ENCODE results near the gene U2AF2. TPM values are rescaled to one million over a fixed set of nuclear protein-coding genes. Genes with fewer than 3 reads are reported as not detected.

Gene U2AF2
- total and polyA plus RNA-seq, 9 of the 15 experiments (the other 6 are each of a cell fraction or from before 2014, with no cell fraction given), result 3.0 to 331 (median 157) TPM

Small RNA genes within 50 kb of the gene (small RNA-seq; reads per million reads assigned to genes)
- gene AC010525.2, result not detected

Other genes with a start within 250 kb of the U2AF2 start
Only the 7 nearest of the 23 such genes appear.
- 14.7 and 23.6 TPM in 2 replicates for gene ZNF524, start 54.7 kb upstream of the U2AF2 start, total RNA-seq (2014; rRNA removed)
- 0.55 and 1.2 TPM in 2 replicates for gene ZNF524, start 54.7 kb upstream of the U2AF2 start, total RNA-seq (2014; rRNA removed; fragmentation: Illumina TruSeq; extraction: Trizol)
- 5.6 and 6.4 TPM in 2 replicates for gene ZNF524, start 54.7 kb upstream of the U2AF2 start, total RNA-seq (2015; rRNA removed; fragmentation: Illumina TruSeq; extraction: Trizol)
- gene ZNF524, start 54.7 kb upstream of the U2AF2 start, total RNA-seq (2021), result 15.6 and 16.7 TPM in 2 replicates
- 2.9 and 3.7 TPM in 2 replicates for gene ZNF524, start 54.7 kb upstream of the U2AF2 start, polyA plus RNA-seq (2011; rRNA removed)
- gene ZNF524, start 54.7 kb upstream of the U2AF2 start, polyA plus RNA-seq (2014; fragmentation: Illumina TruSeq; extraction: Trizol), result 1.4 and 5.4 TPM in 2 replicates
- gene ZNF524, start 54.7 kb upstream of the U2AF2 start, polyA plus RNA-seq (2014; fragmentation: Nextera tagmentation; extraction: Ambion mirVana), result under 1 TPM; 0.08 to 0.10 TPM
- 13.1 and 14.4 TPM in 2 replicates for gene ZNF524, start 54.7 kb upstream of the U2AF2 start, polyA plus RNA-seq (2014; rRNA removed)
- 1.6 and 2.3 TPM in 2 replicates for gene ZNF865, start 49.4 kb upstream of the U2AF2 start, total RNA-seq (2014; rRNA removed)
- gene ZNF865, start 49.4 kb upstream of the U2AF2 start, total RNA-seq (2014; rRNA removed; fragmentation: Illumina TruSeq; extraction: Trizol), result 0.29 and 0.40 TPM in 2 replicates
- gene ZNF865, start 49.4 kb upstream of the U2AF2 start, total RNA-seq (2015; rRNA removed; fragmentation: Illumina TruSeq; extraction: Trizol), result 1.4 and 1.5 TPM in 2 replicates
- gene ZNF865, start 49.4 kb upstream of the U2AF2 start, total RNA-seq (2021), result 18.6 and 18.8 TPM in 2 replicates
- 1.2 and 1.5 TPM in 2 replicates for gene ZNF865, start 49.4 kb upstream of the U2AF2 start, polyA plus RNA-seq (2011; rRNA removed)
- 1.8 and 2.3 TPM in 2 replicates for gene ZNF865, start 49.4 kb upstream of the U2AF2 start, polyA plus RNA-seq (2014; fragmentation: Illumina TruSeq; extraction: Trizol)
- gene ZNF865, start 49.4 kb upstream of the U2AF2 start, polyA plus RNA-seq (2014; fragmentation: Nextera tagmentation; extraction: Ambion mirVana), result not detected
- 6.7 and 6.9 TPM in 2 replicates for gene ZNF865, start 49.4 kb upstream of the U2AF2 start, polyA plus RNA-seq (2014; rRNA removed)
- 2.0 and 3.8 TPM in 2 replicates for gene ZNF784, start 30.5 kb upstream of the U2AF2 start, total RNA-seq (2014; rRNA removed)
- gene ZNF784, start 30.5 kb upstream of the U2AF2 start, total RNA-seq (2014; rRNA removed; fragmentation: Illumina TruSeq; extraction: Trizol), result 1.6 TPM in 2 replicates
- 2.7 and 3.2 TPM in 2 replicates for gene ZNF784, start 30.5 kb upstream of the U2AF2 start, total RNA-seq (2015; rRNA removed; fragmentation: Illumina TruSeq; extraction: Trizol)
- gene ZNF784, start 30.5 kb upstream of the U2AF2 start, total RNA-seq (2021), result 4.6 and 6.1 TPM in 2 replicates
- gene ZNF784, start 30.5 kb upstream of the U2AF2 start, polyA plus RNA-seq (2011; rRNA removed), result 2.1 and 3.5 TPM in 2 replicates
- 4.1 and 5.1 TPM in 2 replicates for gene ZNF784, start 30.5 kb upstream of the U2AF2 start, polyA plus RNA-seq (2014; fragmentation: Illumina TruSeq; extraction: Trizol)
- gene ZNF784, start 30.5 kb upstream of the U2AF2 start, polyA plus RNA-seq (2014; fragmentation: Nextera tagmentation; extraction: Ambion mirVana), result under 1 TPM; 0.14 to 0.17 TPM
- 4.1 and 4.4 TPM in 2 replicates for gene ZNF784, start 30.5 kb upstream of the U2AF2 start, polyA plus RNA-seq (2014; rRNA removed)
- gene ZNF580, start 14.0 kb upstream of the U2AF2 start, total RNA-seq (2014; rRNA removed), result 13.9 and 24.4 TPM in 2 replicates
- gene ZNF580, start 14.0 kb upstream of the U2AF2 start, total RNA-seq (2014; rRNA removed; fragmentation: Illumina TruSeq; extraction: Trizol), result 5.2 and 5.7 TPM in 2 replicates
- 6.0 and 6.8 TPM in 2 replicates for gene ZNF580, start 14.0 kb upstream of the U2AF2 start, total RNA-seq (2015; rRNA removed; fragmentation: Illumina TruSeq; extraction: Trizol)
- 38.0 and 47.4 TPM in 2 replicates for gene ZNF580, start 14.0 kb upstream of the U2AF2 start, total RNA-seq (2021)
- gene ZNF580, start 14.0 kb upstream of the U2AF2 start, polyA plus RNA-seq (2011; rRNA removed), result 5.0 and 7.7 TPM in 2 replicates
- gene ZNF580, start 14.0 kb upstream of the U2AF2 start, polyA plus RNA-seq (2014; fragmentation: Illumina TruSeq; extraction: Trizol), result 12.7 and 15.5 TPM in 2 replicates
- 1 to 10 TPM; 2.3 to 3.9 TPM for gene ZNF580, start 14.0 kb upstream of the U2AF2 start, polyA plus RNA-seq (2014; fragmentation: Nextera tagmentation; extraction: Ambion mirVana)
- gene ZNF580, start 14.0 kb upstream of the U2AF2 start, polyA plus RNA-seq (2014; rRNA removed), result 25.2 and 30.8 TPM in 2 replicates
- 18.6 and 26.4 TPM in 2 replicates for gene ZNF581, start 11.4 kb upstream of the U2AF2 start, total RNA-seq (2014; rRNA removed)
- gene ZNF581, start 11.4 kb upstream of the U2AF2 start, total RNA-seq (2014; rRNA removed; fragmentation: Illumina TruSeq; extraction: Trizol), result 7.3 and 8.5 TPM in 2 replicates
- 8.6 and 11.0 TPM in 2 replicates for gene ZNF581, start 11.4 kb upstream of the U2AF2 start, total RNA-seq (2015; rRNA removed; fragmentation: Illumina TruSeq; extraction: Trizol)
- gene ZNF581, start 11.4 kb upstream of the U2AF2 start, total RNA-seq (2021), result 35.7 and 39.4 TPM in 2 replicates
- gene ZNF581, start 11.4 kb upstream of the U2AF2 start, polyA plus RNA-seq (2011; rRNA removed), result 15.4 and 26.0 TPM in 2 replicates
- gene ZNF581, start 11.4 kb upstream of the U2AF2 start, polyA plus RNA-seq (2014; fragmentation: Illumina TruSeq; extraction: Trizol), result 15.7 and 23.2 TPM in 2 replicates
- gene ZNF581, start 11.4 kb upstream of the U2AF2 start, polyA plus RNA-seq (2014; fragmentation: Nextera tagmentation; extraction: Ambion mirVana), result 1 to 10 TPM; 2.4 to 5.8 TPM
- 23.2 and 24.0 TPM in 2 replicates for gene ZNF581, start 11.4 kb upstream of the U2AF2 start, polyA plus RNA-seq (2014; rRNA removed)
- gene CCDC106, start 6.8 kb upstream of the U2AF2 start, total RNA-seq (2014; rRNA removed), result 17.8 and 21.9 TPM in 2 replicates
- 4.2 and 7.0 TPM in 2 replicates for gene CCDC106, start 6.8 kb upstream of the U2AF2 start, total RNA-seq (2014; rRNA removed; fragmentation: Illumina TruSeq; extraction: Trizol)
- gene CCDC106, start 6.8 kb upstream of the U2AF2 start, total RNA-seq (2015; rRNA removed; fragmentation: Illumina TruSeq; extraction: Trizol), result 12.2 and 14.3 TPM in 2 replicates
- gene CCDC106, start 6.8 kb upstream of the U2AF2 start, total RNA-seq (2021), result 27.5 and 28.2 TPM in 2 replicates
- 7.6 and 11.2 TPM in 2 replicates for gene CCDC106, start 6.8 kb upstream of the U2AF2 start, polyA plus RNA-seq (2011; rRNA removed)
- 19.1 and 21.9 TPM in 2 replicates for gene CCDC106, start 6.8 kb upstream of the U2AF2 start, polyA plus RNA-seq (2014; fragmentation: Illumina TruSeq; extraction: Trizol)
- gene CCDC106, start 6.8 kb upstream of the U2AF2 start, polyA plus RNA-seq (2014; fragmentation: Nextera tagmentation; extraction: Ambion mirVana), result under 1 TPM in 1 of 2 experiments, not detected in 1; 0.10 TPM
- 24.1 and 25.9 TPM in 2 replicates for gene CCDC106, start 6.8 kb upstream of the U2AF2 start, polyA plus RNA-seq (2014; rRNA removed)
- gene EPN1, start 20.2 kb downstream of the U2AF2 start, total RNA-seq (2014; rRNA removed), result 25.4 and 33.8 TPM in 2 replicates
- 5.1 and 6.4 TPM in 2 replicates for gene EPN1, start 20.2 kb downstream of the U2AF2 start, total RNA-seq (2014; rRNA removed; fragmentation: Illumina TruSeq; extraction: Trizol)
- gene EPN1, start 20.2 kb downstream of the U2AF2 start, total RNA-seq (2015; rRNA removed; fragmentation: Illumina TruSeq; extraction: Trizol), result 12.7 and 14.6 TPM in 2 replicates
- 138 and 142 TPM in 2 replicates for gene EPN1, start 20.2 kb downstream of the U2AF2 start, total RNA-seq (2021)
- 11.3 and 22.8 TPM in 2 replicates for gene EPN1, start 20.2 kb downstream of the U2AF2 start, polyA plus RNA-seq (2011; rRNA removed)
- gene EPN1, start 20.2 kb downstream of the U2AF2 start, polyA plus RNA-seq (2014; fragmentation: Illumina TruSeq; extraction: Trizol), result 14.9 and 33.1 TPM in 2 replicates
- under 1 TPM; 0.08 to 0.15 TPM for gene EPN1, start 20.2 kb downstream of the U2AF2 start, polyA plus RNA-seq (2014; fragmentation: Nextera tagmentation; extraction: Ambion mirVana)
- 44.7 and 47.2 TPM in 2 replicates for gene EPN1, start 20.2 kb downstream of the U2AF2 start, polyA plus RNA-seq (2014; rRNA removed)

Measured in K562 (cell line).